CD4-positive, alpha-beta T cell treated with Interleukin-4 for 4 hours (primary cell): ENCODE measurements around the gene ST8SIA5.
A peak's percentile ranks its signal among the peaks of the same experiment; 100 is the strongest.

ENCODE experiments used
- DNase-seq: peaks from one replicate; pipeline ENCODE4 v3.0.0-alpha.2; 2020

Gene ST8SIA5

GRCh38 chr18:46705521-46705920, 51.3 kb downstream of the ST8SIA5 start:
- no peak for DNase-seq

DNA sequence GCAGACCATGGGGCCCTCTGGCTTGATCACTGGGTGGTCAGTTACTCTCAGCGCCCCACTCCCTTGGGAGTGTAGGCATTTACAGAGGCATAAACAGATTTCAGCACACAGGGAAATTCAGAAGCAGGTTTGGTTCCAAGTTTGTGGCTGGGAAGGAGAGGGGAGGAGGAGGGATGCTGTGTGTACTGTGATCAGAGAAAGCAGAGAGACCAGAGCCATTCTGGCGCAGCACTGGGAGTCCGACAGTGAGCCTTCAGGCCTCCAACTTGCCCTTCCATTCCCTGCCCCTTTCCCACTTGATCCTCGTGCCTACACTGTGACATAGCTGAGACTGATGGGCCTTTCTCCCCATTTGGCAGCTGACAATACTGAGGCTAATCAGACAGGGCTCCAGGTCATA, 52.0 kb downstream of the ST8SIA5 start:
- DNase-seq = no peak

DNA sequence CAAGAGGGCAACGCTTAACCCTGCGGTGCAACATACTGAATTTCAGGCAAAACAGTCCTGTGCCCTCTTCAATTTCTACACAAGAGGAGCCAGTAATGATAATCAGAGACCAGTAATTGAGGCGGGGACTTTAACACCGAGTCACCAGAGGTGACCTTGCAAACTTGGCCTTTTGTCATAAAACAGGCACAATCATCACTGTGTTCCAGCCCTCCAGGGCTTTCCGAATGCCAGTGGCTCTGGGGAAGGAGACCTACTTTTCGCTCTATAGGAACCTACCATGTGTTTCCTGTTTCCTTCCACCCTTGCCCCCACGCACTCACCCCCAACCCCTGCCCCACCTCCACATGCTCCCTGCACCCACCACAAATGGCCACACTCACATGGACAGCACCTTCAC, 52.7 kb downstream of the ST8SIA5 start:
- no peak for DNase-seq

DNA sequence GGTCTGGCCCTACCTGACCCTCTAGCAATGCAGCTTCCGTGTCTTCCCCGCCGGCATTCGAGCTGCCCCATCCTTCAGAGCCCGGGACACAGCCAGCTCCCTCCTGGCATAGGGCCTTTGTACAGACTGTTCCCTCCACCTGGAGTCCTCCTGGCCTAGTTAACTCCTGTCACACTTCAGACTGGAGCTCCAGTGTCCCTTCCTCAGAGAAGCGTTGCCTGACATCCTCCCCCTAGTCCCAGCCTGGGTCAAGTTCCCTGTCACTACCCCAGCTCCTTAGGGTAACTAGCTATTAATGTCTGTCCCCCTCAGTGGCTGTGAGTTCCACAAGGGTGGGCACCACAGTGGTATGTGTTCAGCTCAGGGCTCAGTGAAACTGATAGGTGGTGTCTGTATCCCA, 54.4 kb downstream of the ST8SIA5 start:
- no peak for DNase-seq

DNA sequence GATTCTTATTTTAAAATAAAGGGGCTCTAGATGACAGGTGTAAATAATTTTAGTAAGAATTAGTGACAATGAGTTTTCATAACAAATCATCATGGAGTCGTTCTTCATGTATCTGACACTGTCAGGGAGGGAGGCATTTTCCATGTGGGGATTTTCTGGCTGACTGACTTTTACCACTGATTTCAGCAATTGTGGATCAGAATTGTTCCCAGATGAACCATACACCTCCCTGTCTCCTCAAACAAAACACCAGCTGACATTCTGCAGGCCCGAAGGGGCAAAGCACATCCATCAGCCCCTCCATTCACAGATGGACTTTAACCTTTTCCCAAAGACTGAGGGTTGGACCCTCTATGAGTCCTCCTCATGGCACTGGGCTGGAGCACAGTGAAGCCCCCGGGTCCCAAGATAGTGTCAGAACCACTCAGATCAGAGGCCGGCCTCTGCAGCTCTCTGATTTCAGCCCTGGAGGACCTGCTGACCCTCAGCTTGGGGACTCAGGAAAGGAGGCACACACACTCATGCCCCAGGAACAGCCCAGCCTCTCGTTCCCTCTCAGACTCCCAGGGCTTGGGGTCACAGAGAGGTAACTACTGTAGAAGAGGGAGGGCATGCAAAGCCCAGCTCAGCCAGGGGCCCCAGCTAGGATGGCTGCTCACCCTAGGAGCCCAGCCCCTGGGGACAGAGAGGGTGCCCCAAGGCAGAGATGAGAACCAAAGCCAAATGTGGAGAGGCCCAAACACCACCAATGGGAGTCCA, 56.6 kb downstream of the ST8SIA5 start:
- DNase-seq = no peak

DNA sequence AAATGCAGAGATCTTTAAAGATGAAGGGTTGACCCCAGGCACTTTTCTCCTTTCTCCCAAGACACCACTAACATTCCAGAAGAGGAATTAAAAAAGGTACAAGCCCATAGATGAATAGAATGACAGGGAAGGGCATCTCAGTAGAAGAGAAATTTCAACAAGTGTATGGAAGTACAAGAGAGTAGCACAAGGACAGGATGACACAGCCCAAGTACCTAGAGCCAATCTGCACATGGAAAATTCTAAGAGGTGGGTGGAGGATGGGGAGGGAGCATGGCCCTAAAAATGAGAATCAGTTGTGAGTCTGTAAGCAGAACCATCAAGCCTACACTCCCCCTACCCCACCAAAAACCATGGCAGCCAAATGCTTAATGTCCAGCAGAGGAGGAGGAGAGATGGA, 60.2 kb downstream of the ST8SIA5 start:
- DNase-seq = no peak

- no peak for DNase-seq
Observed at GRCh38 chr18:46696268-46696667, 60.6 kb downstream of the ST8SIA5 start.

DNA sequence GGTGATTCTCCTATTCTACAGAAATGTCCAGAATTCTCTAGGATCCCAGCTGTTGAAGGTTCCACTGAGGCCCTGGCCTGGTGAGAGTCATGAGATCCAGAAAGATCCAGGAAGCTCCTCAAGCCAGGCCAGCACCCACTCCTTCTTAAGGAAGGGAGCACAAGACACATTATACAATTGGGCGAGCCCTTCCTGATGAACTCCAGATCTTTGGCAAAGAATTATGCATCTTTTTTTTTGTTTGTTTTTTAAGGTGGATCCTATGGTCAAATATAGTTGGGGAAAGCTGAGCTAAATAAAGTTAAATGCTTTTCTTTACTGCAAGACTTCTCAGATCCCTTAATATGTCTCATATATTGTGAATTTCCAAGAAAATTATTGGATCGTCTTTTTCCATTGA, 62.9 kb downstream of the ST8SIA5 start:
- no peak for DNase-seq

DNA sequence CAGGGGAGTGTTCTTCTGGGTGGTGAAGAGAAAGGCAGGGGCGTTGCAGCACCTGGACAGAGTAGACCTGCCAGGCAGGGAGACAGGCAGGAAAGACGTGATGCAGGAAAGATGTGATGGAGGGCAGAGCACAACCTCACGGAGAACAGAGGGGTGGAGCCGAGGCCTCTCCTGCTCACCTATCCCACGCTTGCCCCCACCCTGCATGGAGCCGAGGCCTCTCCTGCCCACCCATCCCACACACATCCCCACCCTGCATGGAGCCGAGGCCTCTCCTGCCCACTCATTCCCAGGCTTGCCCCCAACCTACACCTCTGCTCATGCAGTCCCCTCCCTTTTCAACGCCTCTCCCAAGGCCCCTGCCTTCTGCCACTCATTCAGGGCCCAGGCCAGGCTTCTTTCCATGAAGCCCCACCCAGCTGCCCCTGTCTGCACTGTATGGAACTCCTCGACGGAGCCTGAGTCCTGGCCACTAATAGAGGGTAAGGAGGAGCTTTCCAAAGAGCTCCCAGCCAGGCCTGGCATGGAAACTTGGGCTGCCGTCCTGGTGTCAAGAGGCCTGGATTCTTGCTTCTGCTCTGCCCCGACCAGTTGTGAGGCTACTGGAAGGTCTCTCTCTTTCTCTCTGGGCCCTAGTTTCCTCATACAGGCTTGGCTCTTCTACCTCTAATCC, 67.9 kb downstream of the ST8SIA5 start:
- no peak for DNase-seq

- no peak for DNase-seq
Observed at GRCh38 chr18:46686186-46686585, 70.7 kb downstream of the ST8SIA5 start.

GRCh38 chr18:46683252-46683651, 73.6 kb downstream of the ST8SIA5 start:
- no peak for DNase-seq

GRCh38 chr18:46680784-46681695, 75.8 kb downstream of the ST8SIA5 start:
- DNase-seq = no peak

DNA sequence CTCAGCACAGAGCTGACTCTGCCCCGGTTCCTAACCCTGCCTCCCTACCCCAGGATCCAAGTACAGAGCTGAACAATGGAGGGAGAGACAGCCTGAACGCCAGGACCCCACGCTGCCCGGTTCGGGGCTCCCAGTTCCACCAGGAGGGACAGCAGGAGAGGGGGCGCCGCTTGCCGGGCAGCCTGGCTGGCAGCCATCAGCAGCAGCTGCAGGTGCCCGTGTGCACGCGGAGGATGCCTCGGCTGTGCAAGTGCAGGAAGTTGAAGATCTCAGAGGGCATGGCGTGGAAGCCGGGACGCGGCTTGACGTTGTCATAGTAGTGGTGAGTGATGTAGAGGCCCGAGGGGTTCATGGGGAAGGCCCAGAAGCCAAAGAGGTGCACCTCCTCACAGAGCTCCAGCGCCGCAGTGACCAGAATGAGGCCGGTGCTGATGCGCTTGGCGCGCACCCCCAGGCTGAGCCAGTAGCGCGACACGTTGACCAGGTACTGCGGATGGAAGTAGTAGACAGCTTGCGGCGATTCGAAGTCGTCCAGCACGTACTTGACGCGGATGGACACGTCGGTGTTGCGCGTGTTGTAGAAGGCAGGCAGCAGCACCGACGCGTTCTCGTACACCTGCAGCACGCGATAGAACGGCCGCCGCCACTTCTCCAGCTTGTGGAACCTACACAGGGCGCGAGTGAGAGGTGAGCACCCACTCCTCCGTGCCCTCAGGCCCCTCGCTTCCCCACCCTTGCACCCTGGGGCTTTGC, 76.8 kb downstream of the ST8SIA5 start:
- DNase-seq = no peak

DNA sequence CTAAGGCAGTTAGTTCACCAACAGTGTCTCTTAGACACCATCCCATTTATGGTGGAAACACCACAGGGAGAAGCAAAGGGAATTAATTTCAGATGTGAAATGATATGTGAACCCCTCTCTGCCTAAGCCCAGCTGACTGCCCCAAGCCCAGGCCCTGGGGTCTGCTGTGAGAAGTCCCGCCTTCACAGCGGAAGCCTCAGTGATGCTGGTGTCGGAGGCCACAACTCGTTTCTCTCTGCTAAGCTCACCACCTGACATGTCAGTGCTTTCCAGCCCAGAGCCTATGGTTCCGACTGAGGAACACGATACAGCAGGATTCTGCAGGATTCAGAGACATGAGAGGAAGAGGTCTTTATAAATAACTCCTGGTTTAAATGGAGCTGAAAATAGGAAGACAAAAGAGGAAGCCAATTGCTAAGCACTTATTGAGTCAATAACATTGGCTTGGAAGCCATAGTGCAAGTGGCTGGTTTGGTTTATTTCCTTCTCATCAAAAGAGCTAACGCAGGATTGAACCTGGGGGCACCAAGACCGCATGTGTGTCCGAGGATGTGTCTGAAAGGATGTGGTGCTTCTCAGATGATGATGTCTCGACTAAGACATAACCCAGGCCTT, 78.0 kb downstream of the ST8SIA5 start:
- no peak for DNase-seq

DNA sequence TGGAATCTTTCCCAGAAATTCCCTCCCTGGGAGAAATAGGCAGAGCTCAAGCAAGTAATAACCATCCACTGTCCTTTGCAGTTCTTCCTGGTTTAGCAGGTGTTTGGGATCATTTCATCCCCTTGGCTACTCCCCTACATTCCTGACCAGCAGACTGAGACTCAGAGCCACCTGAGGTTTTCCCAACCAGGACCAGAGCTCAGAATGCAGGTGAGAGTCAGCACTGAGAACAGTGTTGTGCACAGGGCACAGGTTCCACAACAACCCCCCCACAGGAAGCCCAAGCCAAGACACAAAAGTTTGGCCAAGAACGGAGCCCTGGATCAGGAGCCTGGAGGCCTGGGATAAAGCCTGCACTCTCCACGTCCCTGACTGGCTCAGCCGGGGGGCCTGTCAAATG, 78.8 kb downstream of the ST8SIA5 start:
- no peak for DNase-seq

DNA sequence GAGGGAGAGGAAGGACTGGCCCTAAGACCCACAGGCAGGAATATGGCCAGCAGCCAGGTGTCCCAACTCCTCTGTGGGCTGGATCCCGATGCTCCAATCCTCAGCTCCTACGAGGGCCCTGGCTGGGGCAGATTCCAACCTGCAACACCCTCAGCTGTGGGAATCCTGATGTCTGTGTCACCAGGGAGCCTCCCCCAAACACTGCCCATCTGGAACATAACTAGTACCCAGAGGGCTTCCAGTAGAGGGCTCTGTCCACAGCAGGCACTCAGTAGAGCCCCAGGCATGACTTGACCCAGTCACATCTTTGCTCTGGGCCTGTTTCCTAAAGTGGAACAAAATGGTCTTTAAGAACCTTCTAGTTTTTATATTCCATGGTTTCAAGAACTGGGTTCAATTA, 79.2 kb downstream of the ST8SIA5 start:
- DNase-seq = no peak

GRCh38 chr18:46676182-46676835, 80.5 kb downstream of the ST8SIA5 start:
- no peak for DNase-seq

- DNase-seq = no peak
Observed at GRCh38 chr18:46675112-46675511, 81.7 kb downstream of the ST8SIA5 start.

- peak; percentile 60 for DNase-seq
Observed at GRCh38 chr18:46672062-46672970, 84.5 kb downstream of the ST8SIA5 start.

DNA sequence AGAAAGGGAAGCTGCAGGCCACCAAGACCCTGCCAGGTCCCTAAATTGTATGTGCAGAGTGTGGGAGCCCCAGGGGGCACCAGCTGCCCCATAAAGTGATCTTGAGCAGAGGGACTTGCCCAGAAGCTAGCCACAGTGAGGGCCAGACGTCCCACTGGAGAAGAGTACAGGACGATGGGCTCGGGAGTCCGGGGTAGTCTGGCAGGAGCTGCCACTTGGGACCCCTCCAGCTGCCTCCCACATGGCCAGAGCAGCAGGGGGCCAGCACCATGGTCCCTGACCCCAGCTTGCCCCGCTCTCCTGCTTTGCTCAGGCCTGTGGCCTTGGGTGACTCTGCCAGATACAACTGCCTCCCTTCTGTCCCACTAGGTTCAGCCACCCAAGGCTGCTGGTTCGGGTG, 88.2 kb downstream of the ST8SIA5 start:
- DNase-seq = no peak

GRCh38 chr18:46668135-46668534, 88.7 kb downstream of the ST8SIA5 start:
- DNase-seq = no peak
